ENCODE measurements around the gene RPL27. TPM values are rescaled to one million over a fixed set of nuclear protein-coding genes. Genes with fewer than 3 reads are reported as not detected.

Gene RPL27
- total and polyA plus RNA-seq, 9 donors: 1,130 to 5,312 (median 1,880) TPM

DNA sequence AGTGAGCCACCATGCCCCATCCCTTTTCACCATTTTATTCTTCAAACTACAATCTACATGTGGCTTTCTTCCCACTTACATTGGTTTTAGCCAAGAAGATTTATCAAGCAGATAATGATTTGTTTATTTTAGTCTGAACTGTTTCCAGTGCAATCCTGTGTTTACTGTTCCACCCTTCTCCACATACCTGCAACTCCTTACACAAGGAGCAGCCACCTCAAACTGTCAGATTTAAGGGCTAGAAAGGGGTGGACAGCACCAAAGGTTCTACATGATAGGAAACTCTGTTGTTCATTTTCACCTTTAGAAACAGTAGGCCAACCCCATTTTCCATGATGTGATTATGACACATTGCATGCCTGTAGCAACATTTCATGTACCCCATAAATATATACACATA is 16.0 kb upstream of the RPL27 start:
- no peak for DNase-seq
- no peaks in the 10 kb centered on the region for H3K36me3 ChIP-seq
- H3K4me1 ChIP-seq (ENCODE audit: insufficient read depth): peaks cover 7% of the 10 kb centered on the region
- no peaks in the 10 kb centered on the region for H3K9me3 ChIP-seq
- intact Hi-C loops (cut with DNase I): no loop called here
- no peaks in the 10 kb centered on the region for H3K27me3 ChIP-seq
- no peak overlapping the region for H3K4me3 ChIP-seq
- no peak overlapping the region for H3K27ac ChIP-seq
- TF ChIP-seq, protein P1, sequence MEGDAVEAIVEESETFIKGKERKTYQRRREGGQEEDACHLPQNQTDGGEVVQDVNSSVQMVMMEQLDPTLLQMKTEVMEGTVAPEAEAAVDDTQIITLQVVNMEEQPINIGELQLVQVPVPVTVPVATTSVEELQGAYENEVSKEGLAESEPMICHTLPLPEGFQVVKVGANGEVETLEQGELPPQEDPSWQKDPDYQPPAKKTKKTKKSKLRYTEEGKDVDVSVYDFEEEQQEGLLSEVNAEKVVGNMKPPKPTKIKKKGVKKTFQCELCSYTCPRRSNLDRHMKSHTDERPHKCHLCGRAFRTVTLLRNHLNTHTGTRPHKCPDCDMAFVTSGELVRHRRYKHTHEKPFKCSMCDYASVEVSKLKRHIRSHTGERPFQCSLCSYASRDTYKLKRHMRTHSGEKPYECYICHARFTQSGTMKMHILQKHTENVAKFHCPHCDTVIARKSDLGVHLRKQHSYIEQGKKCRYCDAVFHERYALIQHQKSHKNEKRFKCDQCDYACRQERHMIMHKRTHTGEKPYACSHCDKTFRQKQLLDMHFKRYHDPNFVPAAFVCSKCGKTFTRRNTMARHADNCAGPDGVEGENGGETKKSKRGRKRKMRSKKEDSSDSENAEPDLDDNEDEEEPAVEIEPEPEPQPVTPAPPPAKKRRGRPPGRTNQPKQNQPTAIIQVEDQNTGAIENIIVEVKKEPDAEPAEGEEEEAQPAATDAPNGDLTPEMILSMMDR (IDR thresholded peaks at IDR 0.05): no peak
- no peak for TF ChIP-seq POLR2A (IDR thresholded peaks at IDR 0.05)
- no peak for TF ChIP-seq EP300 (IDR thresholded peaks at IDR 0.05)

- no peaks in the 10 kb centered on the region for H3K9me3 ChIP-seq
- no peak for DNase-seq
- H3K27me3 ChIP-seq: no peaks in the 10 kb centered on the region
- H3K4me1 ChIP-seq (ENCODE audit: insufficient read depth): peaks cover 3% of the 10 kb centered on the region
- no peaks in the 10 kb centered on the region for H3K36me3 ChIP-seq
- no peak overlapping the region for H3K27ac ChIP-seq
- TF ChIP-seq, protein P1 (IDR thresholded peaks at IDR 0.05): no peak
- TF ChIP-seq EP300 (IDR thresholded peaks at IDR 0.05) (no peak), POLR2A (IDR thresholded peaks at IDR 0.05) (no peak)
- H3K4me3 ChIP-seq: no peak overlapping the region
- intact Hi-C loops (cut with DNase I): no loop called here
- 0 to 67% (median 59%) methylated on average over 1 of the region's 1 CpG for WGBS, 3 donors
These were observed 13.0 kb upstream of the RPL27 start for GRCh38 chr17:42985225-42985624.

DNA sequence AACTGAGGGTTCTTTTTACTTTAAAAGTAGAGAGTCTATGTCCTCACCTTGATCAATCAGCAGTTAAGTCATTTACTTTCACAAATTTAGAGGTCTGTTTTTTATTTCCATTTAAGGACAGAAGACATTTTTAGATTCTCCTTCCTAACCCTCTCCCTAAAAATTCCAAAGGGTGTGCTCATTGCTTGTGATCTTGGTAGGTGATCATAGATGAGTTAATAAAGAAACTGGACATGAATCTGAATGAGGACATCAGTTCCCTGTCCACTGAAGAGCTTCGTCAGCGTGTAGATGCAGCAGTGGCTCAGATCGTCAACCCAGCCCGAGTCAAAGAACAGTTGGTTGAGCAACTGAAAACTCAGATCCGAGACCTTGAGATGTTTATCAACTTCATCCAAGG is 9.1 kb upstream of the RPL27 start:
- Histone ChIP-seq H3K9me3 (no peaks in the 10 kb centered on the region), H3K4me3 (no peak overlapping the region), H3K27ac (no peak overlapping the region), H3K27me3 (no peaks in the 10 kb centered on the region), H3K4me1 (ENCODE audit: insufficient read depth) (no peaks in the 10 kb centered on the region), H3K36me3 (no peaks in the 10 kb centered on the region)
- intact Hi-C loops (cut with DNase I): no loop called here
- TF ChIP-seq EP300 (IDR thresholded peaks at IDR 0.05) (no peak), POLR2A (IDR thresholded peaks at IDR 0.05) (no peak)
- TF ChIP-seq, protein P1 (IDR thresholded peaks at IDR 0.05): no peak
- DNase-seq: no peak
- 83 to 86% (median 84%) methylated on average over 5 of the region's 5 CpGs for WGBS, 3 donors

GRCh38 chr17:42989726-42990652 is 8.2 kb upstream of the RPL27 start:
- Histone ChIP-seq H3K27me3 (no peaks in the 10 kb centered on the region), H3K9me3 (no peaks in the 10 kb centered on the region)
- WGBS, 3 donors: 88 to 91% (median 90%) methylated on average over 6 of the region's 6 CpGs

More at GRCh38 chr17:42989726-42990652, 8.2 kb upstream of the RPL27 start:
- Histone ChIP-seq H3K4me1 (ENCODE audit: insufficient read depth) (no peaks in the 10 kb centered on the region), H3K36me3 (no peaks in the 10 kb centered on the region), H3K27ac (no peak overlapping the region), H3K4me3 (no peak overlapping the region)
- DNase-seq: no peak
- TF ChIP-seq POLR2A (IDR thresholded peaks at IDR 0.05) (no peak), EP300 (IDR thresholded peaks at IDR 0.05) (no peak)
- TF ChIP-seq, protein P1 (IDR thresholded peaks at IDR 0.05): no peak
- intact Hi-C loops (cut with DNase I): loop anchor here in 1 of 4 donors (10.0 kb wide), 1 partner anchor 145 kb away; the partner anchor contains the start of gene AOC2
